Stimulated activated CD8-positive, alpha-beta memory T cell treated with anti-CD3 and anti-CD28 coated beads, Interleukin-7, amount 100 ng/mL, for 1 hour (primary cell): Measurements from ENCODE around the gene FARP1.

Experiments
- DNase-seq, 2 donors: peaks; one replicate each; pipeline ENCODE4 v3.0.0-alpha.2; 2020; ENCODE audit warnings: low read depth in 2 of 2

FARP1 gene

GRCh38 chr13:98333486-98333885, 190.6 kb downstream of the FARP1 start:
- no peak for DNase-seq

- no peak for DNase-seq
Measured at GRCh38 chr13:98334620-98335205, 191.8 kb downstream of the FARP1 start.

GRCh38 chr13:98335721-98336120, 192.8 kb downstream of the FARP1 start:
- DNase-seq: no peak

GRCh38 chr13:98338310-98338709, 195.4 kb downstream of the FARP1 start:
- no peak for DNase-seq

GRCh38 chr13:98339684-98340425, 197.0 kb downstream of the FARP1 start:
- DNase-seq: no peak

- no peak for DNase-seq
Measured at GRCh38 chr13:98342953-98343352, 200.1 kb downstream of the FARP1 start.

- DNase-seq: no peak
Measured at GRCh38 chr13:98343461-98343860, 200.6 kb downstream of the FARP1 start.

- DNase-seq: no peak
Measured at GRCh38 chr13:98344392-98344791, 201.5 kb downstream of the FARP1 start.

- DNase-seq: no peak
Measured at GRCh38 chr13:98345107-98345935, 202.4 kb downstream of the FARP1 start.

- DNase-seq: no peak
Measured at GRCh38 chr13:98346904-98347636, 204.2 kb downstream of the FARP1 start.

- no peak for DNase-seq
Measured at GRCh38 chr13:98347756-98348155, 204.9 kb downstream of the FARP1 start.

- DNase-seq: no peak
Measured at GRCh38 chr13:98348466-98349200, 205.7 kb downstream of the FARP1 start.

- DNase-seq: no peak
Measured at GRCh38 chr13:98349731-98350305, 206.9 kb downstream of the FARP1 start.

- no peak for DNase-seq
Measured at GRCh38 chr13:98350746-98351330, 207.9 kb downstream of the FARP1 start.

- no peak for DNase-seq
Measured at GRCh38 chr13:98351636-98352035, 208.7 kb downstream of the FARP1 start.

GRCh38 chr13:98352226-98352625, 209.3 kb downstream of the FARP1 start:
- no peak for DNase-seq

- DNase-seq: no peak
Measured at GRCh38 chr13:98353750-98354149, 210.9 kb downstream of the FARP1 start.

- no peak for DNase-seq
Measured at GRCh38 chr13:98358937-98359336, 216.0 kb downstream of the FARP1 start.

- DNase-seq: no peak
Measured at GRCh38 chr13:98360545-98360944, 217.7 kb downstream of the FARP1 start.

GRCh38 chr13:98363326-98363725, 220.4 kb downstream of the FARP1 start:
- no peak for DNase-seq

- no peak for DNase-seq
Measured at GRCh38 chr13:98364179-98364578, 221.3 kb downstream of the FARP1 start.
